ENCODE data around the gene PPFIA2.

DNA sequence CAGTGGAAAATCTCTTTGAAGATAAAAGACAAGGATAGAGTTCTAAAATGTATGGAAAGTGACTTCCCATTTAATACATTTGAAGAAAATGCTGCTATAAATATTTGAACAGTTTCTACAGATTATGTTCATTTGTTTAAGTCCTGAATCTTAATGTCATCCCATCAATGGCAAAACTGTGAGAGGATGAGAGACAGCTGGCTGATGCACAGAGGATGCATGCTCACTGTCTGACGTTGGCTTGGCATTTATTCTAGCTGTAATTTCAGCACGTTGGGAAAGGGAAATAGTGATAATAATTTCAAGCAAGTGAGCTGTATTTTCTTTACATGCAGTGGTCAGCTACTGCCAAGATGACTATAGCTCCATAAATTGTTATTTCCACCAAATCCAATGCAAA lies 40.5 kb downstream of the PPFIA2 start:
- TF ChIP-seq, protein P1, sequence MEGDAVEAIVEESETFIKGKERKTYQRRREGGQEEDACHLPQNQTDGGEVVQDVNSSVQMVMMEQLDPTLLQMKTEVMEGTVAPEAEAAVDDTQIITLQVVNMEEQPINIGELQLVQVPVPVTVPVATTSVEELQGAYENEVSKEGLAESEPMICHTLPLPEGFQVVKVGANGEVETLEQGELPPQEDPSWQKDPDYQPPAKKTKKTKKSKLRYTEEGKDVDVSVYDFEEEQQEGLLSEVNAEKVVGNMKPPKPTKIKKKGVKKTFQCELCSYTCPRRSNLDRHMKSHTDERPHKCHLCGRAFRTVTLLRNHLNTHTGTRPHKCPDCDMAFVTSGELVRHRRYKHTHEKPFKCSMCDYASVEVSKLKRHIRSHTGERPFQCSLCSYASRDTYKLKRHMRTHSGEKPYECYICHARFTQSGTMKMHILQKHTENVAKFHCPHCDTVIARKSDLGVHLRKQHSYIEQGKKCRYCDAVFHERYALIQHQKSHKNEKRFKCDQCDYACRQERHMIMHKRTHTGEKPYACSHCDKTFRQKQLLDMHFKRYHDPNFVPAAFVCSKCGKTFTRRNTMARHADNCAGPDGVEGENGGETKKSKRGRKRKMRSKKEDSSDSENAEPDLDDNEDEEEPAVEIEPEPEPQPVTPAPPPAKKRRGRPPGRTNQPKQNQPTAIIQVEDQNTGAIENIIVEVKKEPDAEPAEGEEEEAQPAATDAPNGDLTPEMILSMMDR (IDR thresholded peaks at IDR 0.05): no peak
- no peak for TF ChIP-seq POLR2A (IDR thresholded peaks at IDR 0.05)
- no peak for TF ChIP-seq POLR2AphosphoS5 (IDR thresholded peaks at IDR 0.05)

Measured in suprapubic skin (tissue), 4 donors.